KOPT-K1 (cell line): ENCODE data around the gene ASB2.

Experiments
- H3K27ac ChIP-seq: fragments of 200-600 bp; sonication (generic); 2 replicates; pipeline ENCODE4 v1.5.1; 2016; ENCODE audit warnings: antibody characterized with exemption, mild to moderate bottlenecking, low read depth, low read length; ENCODE audit not compliant: poor library complexity, severe bottlenecking
- H3K36me3 ChIP-seq: fragments of 200-600 bp; sonication (generic); 2 replicates; pipeline ENCODE4 v1.5.1; 2017; ENCODE audit warnings: antibody characterized with exemption, mild to moderate bottlenecking, low read length, moderate library complexity; ENCODE audit not compliant: insufficient read depth
- H3K9me3 ChIP-seq: fragments of 200-600 bp; sonication (generic); 2 replicates; pipeline ENCODE4 v1.5.1; 2017; ENCODE audit warnings: antibody characterized with exemption, low read length, mild to moderate bottlenecking; ENCODE audit not compliant: insufficient read depth, poor library complexity, severe bottlenecking

ASB2 gene

GRCh38 chr14:93976477-93977057 lies at the start of gene ASB2:
Gene ASB2 (minus strand): TSS chr14:93976570. CDS start chr14:93964539, 12,031 bp downstream.
- Histone ChIP-seq H3K27ac (no peak within 1 kb of the TSS), H3K9me3 (peaks cover 7% of the 10 kb centered on the region), H3K36me3 (no peaks in the 10 kb centered on the region)

- H3K27ac ChIP-seq = no peak overlapping the region
- no peaks in the 10 kb centered on the region for H3K36me3 ChIP-seq
- no peaks in the 10 kb centered on the region for H3K9me3 ChIP-seq
Observed at GRCh38 chr14:94025720-94026119, 49.4 kb upstream of the ASB2 start.

- Histone ChIP-seq H3K9me3 (no peaks in the 10 kb centered on the region), H3K27ac (no peak overlapping the region), H3K36me3 (no peaks in the 10 kb centered on the region)
Observed at GRCh38 chr14:94024549-94024948, 48.2 kb upstream of the ASB2 start.

- no peak overlapping the region for H3K27ac ChIP-seq
- H3K9me3 ChIP-seq = no peaks in the 10 kb centered on the region
- no peaks in the 10 kb centered on the region for H3K36me3 ChIP-seq
Observed at GRCh38 chr14:94022532-94023411, 46.4 kb upstream of the ASB2 start.

- no peaks in the 10 kb centered on the region for H3K9me3 ChIP-seq
- no peak overlapping the region for H3K27ac ChIP-seq
- no peaks in the 10 kb centered on the region for H3K36me3 ChIP-seq
Observed at GRCh38 chr14:94021416-94022157, 45.2 kb upstream of the ASB2 start.

- H3K36me3 ChIP-seq = no peaks in the 10 kb centered on the region
Observed at GRCh38 chr14:94021001-94021400, 44.6 kb upstream of the ASB2 start.

GRCh38 chr14:94020267-94020666 lies 43.9 kb upstream of the ASB2 start:
- no peaks in the 10 kb centered on the region for H3K36me3 ChIP-seq
- no peak overlapping the region for H3K27ac ChIP-seq

More at GRCh38 chr14:94021001-94021400, 44.6 kb upstream of the ASB2 start:
- H3K9me3 ChIP-seq = no peaks in the 10 kb centered on the region
- H3K27ac ChIP-seq = no peak overlapping the region

GRCh38 chr14:94019329-94019728 lies 43.0 kb upstream of the ASB2 start:
- Histone ChIP-seq H3K27ac (no peak overlapping the region), H3K9me3 (no peaks in the 10 kb centered on the region), H3K36me3 (no peaks in the 10 kb centered on the region)

More at GRCh38 chr14:94020267-94020666, 43.9 kb upstream of the ASB2 start:
- H3K9me3 ChIP-seq = no peaks in the 10 kb centered on the region

- Histone ChIP-seq H3K27ac (no peak overlapping the region), H3K36me3 (no peaks in the 10 kb centered on the region), H3K9me3 (no peaks in the 10 kb centered on the region)
Observed at GRCh38 chr14:94018308-94018707, 41.9 kb upstream of the ASB2 start.

- Histone ChIP-seq H3K36me3 (no peaks in the 10 kb centered on the region), H3K9me3 (no peaks in the 10 kb centered on the region), H3K27ac (no peak overlapping the region)
Observed at GRCh38 chr14:94016446-94016976, 40.1 kb upstream of the ASB2 start.

GRCh38 chr14:94015223-94015622 lies 38.9 kb upstream of the ASB2 start:
- H3K36me3 ChIP-seq = no peaks in the 10 kb centered on the region
- no peak overlapping the region for H3K27ac ChIP-seq
- H3K9me3 ChIP-seq = no peaks in the 10 kb centered on the region

- H3K9me3 ChIP-seq = no peaks in the 10 kb centered on the region
- no peaks in the 10 kb centered on the region for H3K36me3 ChIP-seq
- H3K27ac ChIP-seq = no peak overlapping the region
Observed at GRCh38 chr14:94014382-94014781, 38.0 kb upstream of the ASB2 start.

GRCh38 chr14:94011795-94012194 lies 35.4 kb upstream of the ASB2 start:
- H3K36me3 ChIP-seq = no peaks in the 10 kb centered on the region
- H3K9me3 ChIP-seq = no peaks in the 10 kb centered on the region
- no peak overlapping the region for H3K27ac ChIP-seq

- H3K36me3 ChIP-seq = no peaks in the 10 kb centered on the region
- no peaks in the 10 kb centered on the region for H3K9me3 ChIP-seq
- no peak overlapping the region for H3K27ac ChIP-seq
Observed at GRCh38 chr14:94010625-94011024, 34.3 kb upstream of the ASB2 start.

- Histone ChIP-seq H3K9me3 (no peaks in the 10 kb centered on the region), H3K36me3 (no peaks in the 10 kb centered on the region), H3K27ac (no peak overlapping the region)
Observed at GRCh38 chr14:94009767-94010166, 33.4 kb upstream of the ASB2 start.
